Keratinocyte (primary cell): Measurements from ENCODE around the gene GATA5. TPM values are rescaled to one million over a fixed set of nuclear protein-coding genes. Genes with fewer than 3 reads are reported as not detected.

Source experiments
- DNase-seq: peaks from one replicate; pipeline ENCODE4 v3.0.0-alpha.2; 2011; ENCODE audit warnings: low read depth, missing footprints, low spot score
- FAIRE-seq: peaks from 2 replicates; lab custom pipeline; 2011; peaks lifted over from hg19 to GRCh38; lab: Jason Lieb, UNC
- H2AFZ ChIP-seq: 2 replicates; pipeline ENCODE4 v1.6.0; 2012; ENCODE audit warnings: low read length, control low read depth, inconsistent platforms; ENCODE audit not compliant: control insufficient read depth
- H3K27ac ChIP-seq: 2 replicates; pipeline ENCODE4 v1.5.1; 2011; ENCODE audit warnings: low read length; ENCODE audit not compliant: control insufficient read depth, insufficient read depth
- H3K27me3 ChIP-seq: 3 replicates; pipeline ENCODE4 v1.6.0; 2011; ENCODE audit warnings: low read length; ENCODE audit not compliant: control insufficient read depth, insufficient read depth; ENCODE audit errors: extremely low read depth
- H3K36me3 ChIP-seq, 2 experiments: 2 replicates in 1 of 2; 3 replicates in 1 of 2; pipeline ENCODE4 v1.5.1; 2011; ENCODE audit warnings: low read length in 2 of 2, mild to moderate bottlenecking in 1 of 2; ENCODE audit not compliant: control insufficient read depth in 2 of 2, insufficient read depth in 2 of 2; ENCODE audit errors: extremely low read depth in 1 of 2
- H3K4me1 ChIP-seq: 3 replicates; pipeline ENCODE4 v1.5.1; 2011; ENCODE audit warnings: low read length; ENCODE audit not compliant: control insufficient read depth, insufficient read depth; ENCODE audit errors: extremely low read depth
- H3K4me2 ChIP-seq: 3 replicates; pipeline ENCODE4 v1.6.0; 2011; ENCODE audit warnings: low read depth, low read length; ENCODE audit not compliant: control insufficient read depth, insufficient read depth; ENCODE audit errors: extremely low read depth
- H3K4me3 ChIP-seq, 3 experiments: fragments of 200-600 bp in 1 of 3; sonication (generic) in 1 of 3; 2 replicates in 2 of 3; 3 replicates in 1 of 3; pipeline ENCODE4 v1.5.1; 2011 to 2016; ENCODE audit warnings: low read length in 3 of 3, mild to moderate bottlenecking in 3 of 3, control low read depth in 2 of 3, inconsistent platforms in 1 of 3, low read depth in 1 of 3, mixed read lengths in 1 of 3, mixed run types in 1 of 3, moderate library complexity in 1 of 3; ENCODE audit not compliant: control insufficient read depth in 2 of 3, insufficient read depth in 2 of 3; ENCODE audit errors: extremely low read depth in 1 of 3
- H3K79me2 ChIP-seq: 2 replicates; pipeline ENCODE4 v1.6.0; 2012; ENCODE audit warnings: low read length; ENCODE audit not compliant: control insufficient read depth, insufficient read depth
- H3K9ac ChIP-seq: 3 replicates; pipeline ENCODE4 v1.6.0; 2011; ENCODE audit warnings: low read length; ENCODE audit not compliant: control insufficient read depth, insufficient read depth; ENCODE audit errors: extremely low read depth
- H3K9me1 ChIP-seq: 3 replicates; pipeline ENCODE4 v1.6.0; 2011; ENCODE audit warnings: low read length; ENCODE audit not compliant: control insufficient read depth, insufficient read depth; ENCODE audit errors: extremely low read depth
- H3K9me3 ChIP-seq: 2 replicates; pipeline ENCODE4 v1.5.1; 2012; ENCODE audit warnings: low read depth, low read length; ENCODE audit not compliant: control insufficient read depth
- H4K20me1 ChIP-seq: 3 replicates; pipeline ENCODE4 v1.6.0; 2011; ENCODE audit warnings: low read length; ENCODE audit not compliant: control insufficient read depth, insufficient read depth; ENCODE audit errors: extremely low read depth
- CTCF ChIP-seq, 3 experiments: IDR thresholded peaks in 1 of 3; conservative IDR thresholded peaks in 1 of 3; optimal IDR thresholded peaks in 1 of 3; 2 replicates in 2 of 3; 3 replicates in 1 of 3; pipeline versions ENCODE3 to v1.5.1; 2011; ENCODE audit warnings: low read length in 3 of 3, mild to moderate bottlenecking in 3 of 3, moderate library complexity in 2 of 3, control low read depth in 1 of 3, inconsistent platforms in 1 of 3; ENCODE audit not compliant: insufficient read depth in 2 of 3; ENCODE audit errors: extremely low read depth in 1 of 3
- EZH2 ChIP-seq: IDR thresholded peaks from one replicate; pipeline ENCODE4 v1.6.1; 2012; ENCODE audit warnings: inconsistent platforms, mild to moderate bottlenecking, low read length, moderate library complexity
- dilution Hi-C: fragments of 300-500 bp; cut with MboI; formaldehyde crosslinking; loops from one replicate; pipeline ENCODE4 v1.7.0; 2020; ENCODE audit warnings: low sequenced_read_pairs; ENCODE audit not compliant: extremely low pct_ligation_motif_present
- polyA plus RNA-seq, 5 experiments: library from polyadenylated mRNA; depleted of rRNA in 3 of 5; stranded (reverse) in 3 of 5; stranded (forward) in 1 of 5; unstranded in 1 of 5; fragments of >200 nt; gene quantifications; 1 replicate in 1 of 5; 2 replicates in 3 of 5; 3 replicates in 1 of 5; pipeline versions ENCODE4 v1.2.1 to v1.2.3, GENCODE V29; 2011 to 2012; ENCODE audit warnings: missing spikeins in 2 of 5, low read depth in 1 of 5, low replicate concordance in 1 of 5

GATA5 gene
- polyA plus RNA-seq, 1 donor (not counting 4 experiments of a cell fraction or from before 2014, with no cell fraction given): not detected

- FAIRE-seq (no peak), DNase-seq (no peak)
- dilution Hi-C loops: no loop called here
- H3K27me3 ChIP-seq: peaks cover 41% of the 10 kb centered on the region
- H3K9me3 ChIP-seq: no peaks in the 10 kb centered on the region
- H3K9ac ChIP-seq: no peak overlapping the region
- no peaks in the 10 kb centered on the region for H3K36me3 ChIP-seq
- no peaks in the 10 kb centered on the region for H3K9me1 ChIP-seq
- H4K20me1 ChIP-seq: no peaks in the 10 kb centered on the region
- H3K4me3 ChIP-seq: no peak overlapping the region
- no peak overlapping the region for H3K4me2 ChIP-seq
- TF ChIP-seq EZH2: no peak
- no peak for TF ChIP-seq CTCF (optimal IDR thresholded peaks at IDR 0.05 in 1 of 3, IDR thresholded peaks at IDR 0.05 in 1 of 3, conservative IDR thresholded peaks at IDR 0.05 in 1 of 3; ENCODE audit: extremely low read depth in 1 of 3, insufficient read depth in 2 of 3, low read length in 3 of 3)
- H3K27ac ChIP-seq: no peak overlapping the region
- H3K79me2 ChIP-seq: no peaks in the 10 kb centered on the region
- H2AFZ ChIP-seq: no peak overlapping the region
- no peaks in the 10 kb centered on the region for H3K4me1 ChIP-seq
Measured at GRCh38 chr20:62511915-62512610, 36.3 kb upstream of the GATA5 start.

- TF ChIP-seq EZH2 (no peak), CTCF (optimal IDR thresholded peaks at IDR 0.05 in 1 of 3, IDR thresholded peaks at IDR 0.05 in 1 of 3, conservative IDR thresholded peaks at IDR 0.05 in 1 of 3; ENCODE audit: extremely low read depth in 1 of 3, insufficient read depth in 2 of 3, low read length in 3 of 3) (no peak)
- H4K20me1 ChIP-seq: no peaks in the 10 kb centered on the region
Measured at GRCh38 chr20:62511300-62511914, 35.6 kb upstream of the GATA5 start.

More at GRCh38 chr20:62511300-62511914, 35.6 kb upstream of the GATA5 start:
- no peak overlapping the region for H2AFZ ChIP-seq
- no peak for DNase-seq
- no peaks in the 10 kb centered on the region for H3K79me2 ChIP-seq
- peaks cover 41% of the 10 kb centered on the region for H3K27me3 ChIP-seq
- FAIRE-seq: no peak
- H3K4me2 ChIP-seq: no peak overlapping the region
- no peak overlapping the region for H3K9ac ChIP-seq
- no peak overlapping the region for H3K4me3 ChIP-seq
- no peaks in the 10 kb centered on the region for H3K9me1 ChIP-seq
- no peak overlapping the region for H3K27ac ChIP-seq
- no peaks in the 10 kb centered on the region for H3K36me3 ChIP-seq
- H3K4me1 ChIP-seq: no peaks in the 10 kb centered on the region
- no peaks in the 10 kb centered on the region for H3K9me3 ChIP-seq
- dilution Hi-C loops: no loop called here
